CD4-positive, alpha-beta T cell treated with Interleukin-6 at 100 ng/mL for 8 hours (primary cell): ENCODE data around the gene CSNK1E.
A peak's percentile ranks its signal among the peaks of the same experiment; 100 is the strongest.

Source experiments
- DNase-seq: peaks from one replicate; pipeline ENCODE4 v3.0.0-alpha.2; 2020; ENCODE audit warnings: mixed read lengths, low spot score

The CSNK1E gene

GRCh38 chr22:38327805-38328204 is 10.6 kb upstream of the CSNK1E start:
- no peak for DNase-seq

GRCh38 chr22:38327396-38327795 is 10.2 kb upstream of the CSNK1E start:
- no peak for DNase-seq

DNA sequence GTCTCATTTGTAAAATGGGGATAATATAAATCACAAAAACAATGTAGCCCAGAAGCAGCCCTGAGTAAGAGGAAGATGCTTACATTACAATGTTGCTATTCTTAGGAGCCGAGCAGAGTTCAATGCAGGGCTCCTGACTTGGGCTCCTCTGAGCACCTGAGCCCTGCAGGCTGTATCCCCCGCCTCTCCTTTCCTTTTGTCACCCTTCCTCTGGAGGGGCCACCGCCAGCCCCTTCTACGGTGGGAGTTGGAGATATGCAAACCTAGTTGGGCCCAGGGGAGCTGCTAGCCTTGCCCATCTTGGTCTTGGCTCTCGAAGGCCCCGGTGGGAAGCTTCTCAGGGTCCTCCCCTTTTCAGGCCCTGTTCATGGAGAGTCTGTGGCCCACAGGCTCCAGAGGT is 8.4 kb upstream of the CSNK1E start:
- DNase-seq = no peak

DNA sequence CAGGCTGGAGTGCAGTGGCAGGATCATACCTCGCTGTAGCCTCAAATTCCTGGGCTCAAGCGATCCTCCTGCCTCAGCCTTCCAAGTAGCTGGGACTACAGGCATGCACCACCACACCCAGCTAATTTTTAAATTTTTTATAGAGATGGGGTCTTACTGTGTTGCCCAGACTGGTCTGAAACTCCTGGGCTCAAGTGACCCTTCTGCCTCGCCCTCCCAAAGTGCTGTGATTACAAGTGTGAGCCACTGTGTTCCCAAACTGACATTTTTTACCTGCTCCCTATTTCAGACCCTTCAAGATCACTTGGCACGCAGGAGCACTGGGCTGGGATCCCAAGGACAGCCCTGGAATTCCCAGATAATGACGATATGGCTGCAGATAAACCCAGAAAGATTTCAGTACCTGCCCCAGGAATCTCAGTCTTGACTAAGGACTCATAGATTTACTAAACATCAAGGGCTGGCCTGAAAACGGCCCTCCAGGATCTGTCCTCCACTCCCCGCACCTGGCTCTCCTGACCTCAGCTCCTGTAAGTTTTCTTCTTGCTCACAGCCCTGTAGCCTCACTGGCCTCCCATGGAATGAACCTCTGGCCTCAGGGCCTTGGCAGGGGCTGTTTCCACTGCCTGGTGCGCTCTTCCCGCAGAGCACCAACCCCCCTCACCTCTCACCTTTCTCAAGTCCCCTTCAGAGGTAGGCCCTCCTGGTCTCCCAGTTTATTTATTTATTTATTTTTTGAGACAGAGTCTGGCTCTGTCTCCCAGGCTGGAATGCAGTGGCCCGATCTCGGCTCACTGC is 3.6 kb upstream of the CSNK1E start:
- DNase-seq = no peak

- no peak for DNase-seq
Measured at GRCh38 chr22:38318792-38319773, 1.9 kb upstream of the CSNK1E start.

DNA sequence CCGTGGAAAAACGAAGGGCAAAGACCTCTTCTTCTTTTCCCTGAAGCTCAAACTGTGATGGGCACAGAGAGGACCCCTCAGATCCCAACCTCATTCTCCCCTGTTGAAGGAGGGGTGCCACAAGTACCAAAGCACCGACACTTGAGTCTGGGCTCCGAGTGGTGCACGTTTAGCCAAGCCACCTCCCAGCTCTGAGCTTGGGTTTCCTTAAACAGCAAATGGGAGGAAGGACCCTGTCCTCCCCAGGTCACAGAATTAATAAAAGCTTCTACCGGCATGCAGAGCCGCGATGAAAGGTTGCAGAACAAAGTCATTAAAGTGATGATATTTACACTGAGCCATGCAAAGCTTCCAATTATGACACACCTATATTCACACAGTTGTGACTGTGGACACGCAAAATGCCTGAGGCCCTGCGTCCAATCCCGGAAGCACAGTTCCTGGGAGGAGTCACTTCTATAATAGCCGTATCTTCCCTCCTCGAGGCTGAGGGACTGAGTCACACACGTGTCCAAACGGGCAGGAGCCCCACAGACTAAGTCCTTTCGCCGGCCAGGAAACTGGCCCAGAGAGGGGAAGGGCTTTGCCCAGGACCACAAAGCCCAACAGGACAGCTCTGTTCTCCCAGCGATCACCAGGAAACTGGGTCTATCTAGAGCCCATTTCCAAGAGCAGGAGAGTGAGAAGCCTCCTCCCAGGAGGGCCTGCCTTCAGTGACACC is 922 bp upstream of the CSNK1E start:
- no peak for DNase-seq

DNA sequence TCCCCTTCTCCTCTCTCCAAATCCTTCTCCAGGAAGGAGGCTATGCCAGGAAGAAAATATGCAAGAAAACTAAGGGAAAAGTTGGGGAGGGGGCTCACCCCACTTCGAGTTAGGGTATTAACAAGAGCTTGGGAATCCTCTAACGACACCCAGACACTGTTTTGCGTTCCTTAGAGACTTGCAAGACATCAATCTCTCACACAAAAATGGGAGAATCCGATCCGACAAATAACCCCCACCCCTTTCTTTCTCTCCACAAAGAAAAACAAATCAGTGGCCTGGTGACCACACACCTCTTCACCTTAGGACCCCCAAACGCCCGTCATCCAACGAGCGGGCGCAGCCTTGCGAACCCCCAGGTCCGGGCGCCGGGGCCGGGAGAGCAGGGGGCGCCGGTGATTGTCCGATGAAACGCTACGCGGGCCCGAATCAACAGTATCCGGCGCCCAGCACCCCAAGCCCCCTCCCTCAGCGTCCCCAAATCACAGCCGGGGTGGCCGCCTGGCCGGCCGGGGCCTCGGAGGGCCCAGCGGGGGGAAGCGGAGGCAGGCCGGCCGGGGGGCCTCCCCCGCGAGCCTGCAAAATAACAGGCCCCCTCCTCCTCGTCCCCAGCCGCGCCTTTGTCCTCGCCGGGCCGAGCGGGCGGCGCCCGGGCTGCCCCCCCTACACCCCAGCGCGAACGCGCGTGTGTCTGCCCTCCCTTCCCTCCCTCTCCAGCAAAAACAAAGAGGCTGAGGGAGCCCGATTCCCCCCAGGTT is 690 bp downstream of the CSNK1E start:
- peak; percentile 48 for DNase-seq

GRCh38 chr22:38315823-38316363 is 1.3 kb downstream of the CSNK1E start:
- DNase-seq = no peak

DNA sequence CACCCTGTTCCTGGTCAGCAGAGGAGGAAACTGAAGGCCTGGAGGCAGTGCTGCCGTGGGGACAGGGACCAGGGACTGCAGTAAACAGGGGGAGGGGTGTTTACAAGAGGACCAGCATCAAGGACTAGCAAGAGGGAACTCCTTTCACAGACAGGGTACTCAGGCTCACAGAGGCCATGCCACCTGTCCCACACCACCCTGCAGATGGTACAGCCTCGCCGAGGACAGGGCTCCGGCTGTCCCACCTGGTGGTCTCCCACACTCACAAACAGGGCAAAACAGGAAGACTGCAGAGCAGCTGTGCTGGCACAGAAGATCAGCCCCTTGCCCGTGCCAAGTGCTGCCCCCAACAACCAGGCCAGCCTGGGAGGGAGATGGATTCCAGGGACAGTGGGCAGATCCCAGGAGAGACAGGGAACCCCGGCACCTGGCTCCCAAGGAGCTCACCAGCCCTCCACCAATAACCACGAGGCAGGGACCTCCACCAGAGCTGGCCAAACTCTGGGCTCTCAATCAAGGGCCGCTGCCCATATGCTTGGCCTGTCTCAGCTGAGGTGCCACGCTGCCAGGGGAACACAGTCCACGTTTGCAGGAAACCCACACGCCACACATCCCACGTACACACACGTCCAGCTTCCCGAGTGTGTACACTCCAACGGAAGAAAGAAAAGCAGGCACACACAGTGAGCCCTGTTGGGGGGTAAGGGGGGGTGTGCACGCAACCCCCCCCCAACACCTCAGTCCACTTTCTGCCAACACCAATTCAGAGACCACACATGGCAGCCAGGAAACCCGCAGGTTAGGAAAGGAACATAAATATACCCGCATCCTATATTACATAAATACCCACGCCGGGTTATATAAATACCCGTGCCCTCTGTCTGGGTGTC is 2.1 kb downstream of the CSNK1E start:
- peak; percentile 15 for DNase-seq

- no peak for DNase-seq
Measured at GRCh38 chr22:38314051-38314932, 2.9 kb downstream of the CSNK1E start.

- peak; percentile 18 for DNase-seq
Measured at GRCh38 chr22:38313384-38313955, 3.8 kb downstream of the CSNK1E start.

DNA sequence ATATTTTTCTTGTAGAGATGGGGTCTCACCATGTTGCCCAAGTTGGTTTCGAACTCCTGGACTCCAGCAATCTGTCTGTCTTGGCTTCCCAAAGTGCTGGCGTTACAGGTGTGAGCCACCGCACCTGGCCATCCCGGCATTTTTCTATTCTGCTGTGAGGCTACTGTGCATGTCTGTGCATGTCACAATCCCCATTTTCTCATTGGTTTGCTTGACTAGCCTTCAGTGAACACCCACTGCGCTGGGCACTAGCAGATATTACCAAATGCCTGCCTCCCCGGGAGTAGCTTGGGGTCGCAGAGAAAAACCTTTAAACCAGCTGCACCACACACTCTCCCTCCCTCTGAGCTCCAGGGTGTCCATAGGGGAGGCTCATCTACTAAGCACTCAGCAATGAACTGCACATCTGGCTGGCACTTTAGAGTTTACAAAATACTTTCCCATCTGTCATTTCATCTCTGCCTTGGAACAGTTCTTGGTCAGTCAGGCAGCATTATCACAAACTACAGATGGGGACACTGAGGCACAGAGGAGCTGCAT is 4.9 kb downstream of the CSNK1E start:
- no peak for DNase-seq

DNA sequence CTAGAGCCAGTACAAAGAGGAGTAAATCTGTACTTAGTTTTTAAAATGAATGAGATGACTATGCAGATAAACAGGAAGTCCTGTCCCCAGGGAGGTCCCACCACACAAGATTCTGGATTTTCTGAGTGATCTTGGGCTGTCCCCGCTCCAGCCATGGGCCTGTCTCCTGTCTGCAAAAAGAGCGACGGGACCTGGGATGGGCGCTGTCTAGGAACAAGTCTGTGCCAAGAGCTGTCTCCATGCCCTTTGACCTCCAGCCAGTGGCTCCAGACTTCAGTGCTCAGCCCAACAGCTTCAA is 6.0 kb downstream of the CSNK1E start:
- DNase-seq = no peak

DNA sequence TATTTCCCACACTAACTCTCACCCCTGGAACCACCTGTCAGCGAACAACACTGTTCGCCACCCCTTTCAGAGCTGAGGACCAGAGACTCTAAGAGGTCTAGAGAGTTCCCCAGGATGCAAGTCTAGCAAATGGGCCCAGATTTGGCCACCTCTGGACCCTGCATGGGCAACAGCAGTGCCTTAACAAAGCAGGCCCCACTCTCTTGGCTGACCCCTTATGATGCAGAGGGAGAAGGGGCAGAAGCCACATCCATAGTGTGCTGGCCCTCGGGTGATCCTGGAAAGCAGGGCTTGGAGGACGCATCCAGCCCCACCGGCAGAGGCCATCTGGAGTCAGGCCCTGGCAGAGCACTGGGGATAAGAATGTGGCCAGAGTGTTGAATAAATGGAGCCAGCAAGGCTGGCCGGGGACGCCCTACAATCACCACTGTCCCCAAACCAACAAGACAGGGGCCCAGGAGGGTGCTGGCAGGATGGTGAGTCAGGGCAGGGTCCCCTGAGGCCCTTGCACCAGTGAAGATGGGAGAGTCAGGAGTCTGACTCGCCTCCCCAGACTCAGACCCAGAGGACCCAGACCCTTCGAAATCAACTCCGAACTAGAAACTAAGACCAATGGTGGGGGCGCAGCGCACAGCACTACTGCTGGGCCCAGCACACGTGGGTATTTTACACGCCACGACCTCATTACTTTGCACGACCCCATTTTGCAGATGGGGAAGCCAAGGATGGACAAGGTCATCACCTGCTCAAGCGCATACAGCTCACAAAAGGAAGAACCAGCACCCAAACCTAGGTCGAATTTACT is 6.5 kb downstream of the CSNK1E start:
- no peak for DNase-seq

DNA sequence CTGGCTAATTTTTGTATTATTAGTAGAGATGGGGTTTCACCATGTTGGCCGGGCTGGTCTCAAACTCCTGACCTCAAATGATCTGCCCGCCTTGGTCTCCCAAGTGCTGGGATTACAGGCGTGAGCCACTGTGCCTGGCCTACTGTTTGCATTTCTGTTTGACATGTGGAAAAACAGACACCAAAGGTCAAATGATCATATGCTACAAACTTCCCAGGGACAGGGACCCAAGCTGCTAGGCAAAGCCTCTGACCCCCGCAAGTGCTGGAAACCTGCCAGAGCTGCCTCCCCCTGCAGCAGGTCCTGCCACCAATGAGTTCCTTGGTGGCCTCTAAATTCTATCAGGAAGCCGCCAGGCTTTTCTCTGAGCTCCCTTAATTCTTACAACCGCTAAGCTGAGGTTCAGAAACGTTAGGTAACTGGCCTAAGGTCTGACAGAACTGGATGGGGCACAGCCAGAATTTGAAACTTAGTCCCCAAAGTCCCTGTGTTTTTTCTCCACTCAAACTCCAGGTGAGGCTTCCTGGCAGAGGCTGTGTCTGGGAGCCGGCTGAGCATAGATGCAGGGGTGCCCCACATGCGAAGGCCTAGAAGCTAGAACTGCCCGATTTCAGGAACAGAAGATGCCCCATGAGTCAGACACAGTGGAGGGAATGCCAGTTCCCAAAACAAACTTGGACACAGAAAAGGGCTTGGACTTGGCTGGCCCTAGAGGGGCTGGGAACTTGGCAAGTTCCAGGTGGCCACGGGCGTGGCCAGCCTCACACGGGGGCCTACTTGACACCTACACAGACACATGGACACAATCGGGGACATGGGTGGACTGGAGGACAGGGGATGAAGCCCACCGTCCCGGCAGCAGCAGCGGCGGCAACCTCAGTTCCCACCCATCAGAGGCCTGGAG is 7.4 kb downstream of the CSNK1E start:
- DNase-seq = no peak

- no peak for DNase-seq
Measured at GRCh38 chr22:38308791-38309498, 8.3 kb downstream of the CSNK1E start.
